HG02970 (cell line): ENCODE measurements around the gene ADAMTS16.

ENCODE experiments used
- ATAC-seq: cut with Tn5 transposase; IDR thresholded peaks from one replicate; pipeline ENCODE4 v1.9.1; 2021; ENCODE audit warnings: mild to moderate bottlenecking, moderate library complexity, moderate number of reproducible peaks; ENCODE audit not compliant: unreplicated experiment, low FRiP score

Gene ADAMTS16

DNA sequence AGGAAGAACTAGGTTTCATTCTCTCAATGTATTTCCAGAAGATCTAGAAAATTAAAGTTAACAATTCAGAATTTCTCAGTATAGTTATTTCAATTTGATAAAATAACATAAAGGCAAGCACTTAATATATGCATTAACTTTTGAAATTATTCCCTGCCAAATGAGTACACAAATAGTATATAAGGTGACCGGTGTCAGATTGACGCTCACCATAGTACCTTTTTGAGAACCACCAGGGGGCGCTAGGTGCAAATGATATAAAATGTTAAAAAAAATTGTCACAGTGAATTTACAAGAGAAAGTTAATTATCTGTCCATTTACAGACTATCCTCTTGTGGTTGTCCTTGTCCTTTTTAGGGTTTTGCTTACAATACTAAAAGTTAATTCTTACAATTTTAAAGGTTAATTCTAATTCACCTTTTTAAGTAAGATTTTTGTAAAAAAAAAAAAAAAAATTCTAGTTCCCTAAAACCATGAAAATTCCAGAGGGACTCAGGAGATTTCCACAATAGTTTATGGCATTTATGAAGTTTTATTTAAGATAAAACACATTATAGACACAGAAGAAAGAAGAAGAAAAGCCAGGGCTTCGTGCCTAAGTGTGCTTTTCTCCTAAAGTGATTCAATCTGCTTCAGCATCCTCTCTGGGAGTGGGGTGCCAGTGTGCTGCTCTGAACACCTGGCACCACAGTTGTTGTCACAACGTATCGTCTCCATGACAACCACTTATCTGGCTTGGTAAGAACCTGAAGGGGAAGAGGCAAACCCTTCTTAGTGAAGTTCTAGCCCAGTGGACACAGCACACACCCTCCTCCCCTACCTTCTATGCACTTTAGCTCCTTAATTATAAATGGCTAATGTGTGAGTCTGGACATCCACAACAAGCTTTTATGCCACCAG is 1.7 kb downstream of the ADAMTS16 start:
- no peak for ATAC-seq

DNA sequence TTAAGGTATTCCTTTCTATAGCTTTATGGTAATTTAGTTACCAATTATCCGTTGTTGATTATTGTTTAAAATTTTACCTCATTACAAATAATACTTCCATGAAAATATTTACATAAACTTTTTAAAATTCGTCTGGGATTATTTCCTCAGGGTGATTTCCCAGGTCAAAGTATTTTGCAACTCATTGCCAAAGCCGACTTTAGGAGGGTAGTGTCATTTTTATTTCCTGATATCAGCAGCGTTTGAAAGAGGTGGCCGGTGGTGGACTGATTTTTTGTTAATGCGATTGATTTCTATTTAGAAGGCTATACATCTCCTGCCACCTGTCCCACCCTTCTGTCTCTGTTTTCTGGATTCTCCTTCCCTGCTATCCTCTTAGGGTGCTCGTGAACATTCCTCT is 4.3 kb downstream of the ADAMTS16 start:
- no peak for ATAC-seq

DNA sequence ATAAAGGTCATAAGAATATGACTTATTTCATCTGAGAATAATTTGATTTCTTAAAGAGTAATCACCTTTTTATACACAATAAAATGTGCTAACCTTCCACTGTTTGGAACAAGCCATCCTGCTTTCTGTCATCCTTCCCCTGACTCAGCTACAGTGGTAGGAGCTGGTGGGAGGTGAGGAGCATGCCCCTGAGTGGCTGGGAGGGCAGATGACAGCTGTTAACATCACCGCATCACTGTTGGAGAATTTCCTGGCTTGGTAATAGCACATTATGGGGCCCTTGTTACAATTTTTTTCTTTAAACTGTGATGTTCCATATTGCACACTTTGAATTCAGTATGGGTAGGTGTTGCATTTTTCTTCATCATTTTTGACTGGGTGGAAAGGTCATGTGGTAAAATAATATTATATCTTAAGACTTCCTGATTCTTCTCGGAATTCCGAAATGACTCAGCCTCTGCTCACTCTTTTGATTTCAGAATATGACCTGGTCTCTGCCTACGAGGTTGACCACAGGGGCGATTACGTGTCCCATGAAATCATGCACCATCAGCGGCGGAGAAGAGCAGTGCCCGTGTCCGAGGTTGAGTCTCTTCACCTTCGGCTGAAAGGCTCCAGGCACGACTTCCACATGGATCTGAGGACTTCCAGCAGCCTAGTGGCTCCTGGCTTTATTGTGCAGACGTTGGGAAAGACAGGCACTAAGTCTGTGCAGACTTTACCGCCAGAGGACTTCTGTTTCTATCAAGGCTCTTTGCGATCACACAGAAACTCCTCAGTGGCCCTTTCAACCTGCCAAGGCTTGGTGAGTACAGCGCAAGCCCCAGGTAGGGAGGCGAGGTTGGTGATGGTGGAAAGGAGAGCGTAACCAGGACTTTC is 5.8 kb downstream of the ADAMTS16 start:
- ATAC-seq, result no peak

DNA sequence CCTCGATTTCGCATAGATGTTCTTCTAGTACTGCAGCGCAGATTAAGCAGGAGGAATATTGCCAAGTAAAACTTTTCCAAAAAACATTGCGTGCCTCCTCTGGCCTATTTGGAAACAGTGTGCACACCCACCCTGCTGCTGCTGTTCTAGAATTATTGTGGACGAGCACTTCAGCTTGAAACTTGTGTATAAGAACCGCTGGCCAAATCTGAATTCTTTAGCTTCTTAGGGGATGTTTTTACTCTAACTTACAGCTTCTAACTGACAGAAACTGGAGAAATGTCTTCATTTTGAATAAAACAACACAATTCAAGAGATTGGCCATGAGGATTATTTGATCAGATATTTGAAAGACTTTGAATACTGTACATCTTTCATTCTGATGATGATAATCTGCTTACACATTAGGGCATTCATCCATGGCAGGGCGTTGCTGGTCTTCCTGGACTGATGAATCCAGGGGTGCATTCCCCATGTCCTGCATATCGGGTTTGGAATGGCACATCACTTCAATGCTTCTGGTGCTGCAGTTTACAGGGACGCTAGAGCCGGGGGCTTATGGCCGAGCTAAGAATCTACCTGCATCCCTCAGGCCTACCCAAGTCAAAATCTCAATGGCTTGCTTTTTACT is 6.5 kb downstream of the ADAMTS16 start:
- no peak for ATAC-seq

DNA sequence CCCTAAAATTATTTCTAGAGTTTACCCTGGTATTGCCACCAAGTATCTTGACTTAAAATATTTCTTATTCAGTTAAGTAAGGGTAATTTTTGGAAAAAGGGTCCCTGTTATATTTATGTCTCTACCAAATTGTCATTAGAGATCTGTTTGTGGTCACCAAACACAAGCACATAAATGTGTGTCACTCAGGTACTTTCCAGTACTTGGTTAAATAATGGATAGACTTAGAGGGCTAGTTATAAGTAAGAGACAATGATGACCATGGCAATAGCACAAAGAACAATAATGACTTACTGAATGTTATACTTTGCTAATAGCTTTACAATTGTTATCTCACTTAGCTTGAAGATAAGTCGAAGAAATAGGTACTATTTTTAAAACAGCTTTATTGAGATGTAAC is 9.0 kb downstream of the ADAMTS16 start:
- ATAC-seq, result no peak

DNA sequence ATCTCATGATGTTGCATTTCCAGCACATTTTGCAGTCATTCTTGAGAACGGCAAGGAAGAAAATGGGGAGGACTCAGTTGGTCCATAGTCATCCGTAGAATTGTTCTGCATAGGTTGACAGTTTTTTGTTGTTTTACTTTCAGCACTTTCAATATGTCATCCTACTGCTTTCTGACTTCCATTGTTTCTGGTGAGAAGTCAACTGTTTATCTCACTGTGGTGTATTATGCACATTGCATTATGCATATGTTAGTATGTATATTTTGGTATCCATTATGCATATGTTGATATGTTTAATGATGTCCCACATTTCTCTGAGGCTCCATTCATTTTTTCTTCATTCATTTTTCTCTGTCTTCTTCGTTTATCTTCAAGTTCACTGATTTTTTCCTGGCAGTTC is 10.5 kb downstream of the ADAMTS16 start:
- no peak for ATAC-seq

DNA sequence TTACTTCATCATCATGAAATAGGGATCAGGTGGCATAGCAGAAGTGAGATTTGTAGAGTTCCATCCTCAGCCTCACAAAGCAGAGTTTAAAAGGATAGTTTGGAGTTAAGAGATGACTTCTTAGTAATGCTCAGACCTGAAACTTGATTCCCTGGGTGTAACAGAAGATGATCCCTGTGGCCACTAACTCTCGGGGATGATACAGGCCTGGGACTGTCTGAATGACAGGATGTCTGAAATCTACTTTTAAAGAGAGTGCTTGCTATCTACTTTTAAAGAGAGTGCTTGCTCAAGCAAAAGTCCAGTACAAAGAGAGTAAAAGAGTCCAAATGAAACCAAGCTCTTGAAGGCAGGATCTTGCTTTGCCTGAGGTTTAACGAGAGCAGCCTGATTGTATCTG is 14.6 kb downstream of the ADAMTS16 start:
- no peak for ATAC-seq

DNA sequence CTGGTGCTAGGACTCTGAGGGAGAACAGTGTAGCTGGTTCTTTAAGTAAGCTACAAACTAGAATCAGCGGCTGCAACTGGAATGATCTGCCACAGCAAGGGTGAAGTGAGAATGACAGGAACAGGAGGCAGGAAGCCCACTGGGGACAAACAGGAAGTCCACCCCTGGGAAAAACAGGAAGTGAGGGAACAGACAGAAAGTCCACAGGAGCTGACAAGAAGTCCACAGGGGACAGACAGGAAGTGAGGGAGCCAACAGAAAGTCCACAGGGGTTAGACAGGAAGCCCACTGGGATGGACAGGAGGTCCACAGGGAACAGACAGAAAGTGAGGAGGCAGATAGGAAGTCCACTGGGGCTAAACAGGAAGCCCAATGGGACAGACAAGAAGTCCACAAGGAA is 15.5 kb downstream of the ADAMTS16 start:
- ATAC-seq, result no peak

DNA sequence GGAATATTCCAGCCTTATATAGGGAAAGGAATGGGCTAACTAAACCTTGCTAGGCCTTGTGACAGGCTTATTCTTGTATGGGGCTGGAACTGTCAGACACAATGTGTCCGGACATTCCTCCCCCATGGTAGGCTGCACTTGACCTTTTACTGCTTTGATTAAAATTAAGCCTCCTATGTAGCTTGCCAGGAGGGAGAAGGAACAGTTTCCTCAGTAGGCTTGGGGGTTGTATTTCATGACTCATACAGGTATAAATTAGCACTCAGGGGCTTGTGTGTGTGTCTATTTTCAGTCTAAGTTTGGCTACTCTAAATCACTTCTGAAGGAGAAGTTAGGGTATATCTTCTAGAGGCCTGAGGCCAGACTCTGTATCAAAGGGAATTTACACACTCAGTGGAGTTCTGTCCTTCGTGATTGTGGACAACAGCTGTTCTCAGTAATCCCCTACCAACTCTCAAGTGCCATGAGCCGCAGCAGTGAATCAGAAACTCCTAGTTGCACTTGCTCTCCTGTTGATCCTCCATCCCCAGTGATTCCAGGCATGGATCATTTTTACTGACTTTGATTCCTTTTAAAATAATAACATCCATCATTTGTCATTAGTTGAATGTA is 16.4 kb downstream of the ADAMTS16 start:
- no peak for ATAC-seq

DNA sequence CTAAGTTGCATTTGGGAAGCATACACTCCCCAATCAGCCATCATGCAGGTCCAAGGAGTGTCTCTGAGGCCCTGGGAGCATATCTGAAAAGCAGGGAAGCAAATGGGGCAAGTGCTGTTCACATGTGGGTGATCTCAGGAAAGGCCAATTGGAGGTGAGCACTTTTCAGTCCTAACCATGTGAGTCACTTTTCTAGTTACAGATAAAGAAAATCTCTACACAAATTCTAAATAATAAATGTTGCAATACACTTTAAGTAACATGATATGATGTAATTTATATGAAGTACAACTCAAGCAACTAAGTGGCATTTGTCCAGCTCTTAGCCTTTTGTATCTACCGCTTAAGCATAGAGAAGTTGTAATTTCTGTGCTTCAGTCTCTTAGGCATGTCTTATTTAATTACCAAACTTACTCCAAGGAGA is 18.4 kb downstream of the ADAMTS16 start:
- no peak for ATAC-seq

DNA sequence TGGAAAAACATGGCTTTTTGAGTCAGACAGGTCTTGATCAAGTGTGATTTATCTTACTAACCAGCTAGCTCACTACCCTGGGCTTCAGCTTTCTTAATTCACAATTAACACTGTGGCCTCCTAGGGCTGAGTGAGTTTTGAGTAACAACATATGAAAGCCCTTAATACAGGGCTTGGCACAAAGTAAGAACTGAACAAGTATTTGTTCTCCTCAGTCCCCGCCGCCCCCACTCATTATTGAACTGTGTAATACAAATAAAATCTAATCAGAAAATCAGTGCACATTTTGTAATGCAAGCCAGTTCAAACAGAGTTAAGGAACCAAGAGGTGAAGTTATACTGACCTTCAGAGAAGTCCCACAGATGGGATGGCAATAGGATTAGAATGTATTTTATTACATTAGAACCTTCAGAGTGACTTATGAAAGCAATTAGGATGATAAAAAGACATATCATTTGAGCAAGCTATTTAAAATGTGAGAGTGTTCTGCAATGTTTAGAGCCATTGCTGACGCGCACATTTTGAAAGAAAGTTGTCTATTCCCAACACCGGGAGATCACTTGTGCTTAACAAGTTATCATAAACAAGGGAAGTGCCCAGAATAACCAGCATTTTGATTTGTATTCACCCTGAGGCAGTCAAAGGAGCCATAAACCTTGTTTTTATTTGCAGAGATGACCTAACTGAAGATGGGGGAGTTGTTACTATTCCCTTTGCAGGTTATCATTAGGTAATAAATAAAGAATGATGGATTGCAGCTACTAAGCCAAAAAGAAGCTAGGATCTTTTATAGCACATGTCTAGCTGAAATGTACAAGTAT is 19.4 kb downstream of the ADAMTS16 start:
- no peak for ATAC-seq

DNA sequence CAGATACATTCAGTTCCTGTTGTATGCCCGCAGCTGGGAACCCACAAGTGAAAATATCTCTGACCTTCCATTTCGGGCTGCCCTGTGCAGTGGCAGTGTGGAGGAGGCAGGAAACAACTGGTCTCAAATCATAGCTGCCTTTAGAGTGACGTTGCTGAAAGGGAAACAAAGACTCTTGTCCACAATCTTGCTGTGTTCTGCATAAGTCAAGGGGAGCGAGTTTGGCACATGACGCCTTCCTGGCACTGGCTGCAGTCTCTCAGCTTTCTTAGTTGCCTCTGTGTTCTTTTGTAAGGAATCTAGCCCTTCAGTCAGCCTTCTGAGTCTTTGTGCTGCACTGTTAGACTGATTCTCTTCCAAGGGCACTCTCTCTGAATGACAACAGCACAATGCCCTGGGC is 24.0 kb downstream of the ADAMTS16 start:
- ATAC-seq, result no peak

DNA sequence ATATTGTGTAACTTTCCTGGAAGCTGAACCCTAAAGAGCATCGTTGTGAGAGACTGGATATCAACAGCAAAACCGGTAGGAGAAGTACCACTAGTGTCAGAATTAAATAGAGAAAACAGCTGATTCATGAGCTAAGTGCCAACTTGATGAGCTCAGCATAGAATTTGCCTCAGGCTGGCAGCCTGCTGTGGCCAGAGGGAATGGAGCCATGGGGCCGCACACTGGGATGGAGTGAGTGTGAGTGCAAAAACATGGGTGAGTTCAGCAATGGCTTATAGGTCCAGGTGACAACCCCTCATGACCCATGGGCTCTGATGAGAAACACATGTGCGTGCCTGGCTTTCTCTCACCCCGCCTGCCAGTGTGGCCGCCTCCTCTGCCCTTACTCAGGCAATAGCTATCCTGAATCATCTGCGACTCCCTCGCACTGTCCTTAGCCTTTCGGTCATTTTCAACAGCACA is 25.4 kb downstream of the ADAMTS16 start:
- no peak for ATAC-seq

DNA sequence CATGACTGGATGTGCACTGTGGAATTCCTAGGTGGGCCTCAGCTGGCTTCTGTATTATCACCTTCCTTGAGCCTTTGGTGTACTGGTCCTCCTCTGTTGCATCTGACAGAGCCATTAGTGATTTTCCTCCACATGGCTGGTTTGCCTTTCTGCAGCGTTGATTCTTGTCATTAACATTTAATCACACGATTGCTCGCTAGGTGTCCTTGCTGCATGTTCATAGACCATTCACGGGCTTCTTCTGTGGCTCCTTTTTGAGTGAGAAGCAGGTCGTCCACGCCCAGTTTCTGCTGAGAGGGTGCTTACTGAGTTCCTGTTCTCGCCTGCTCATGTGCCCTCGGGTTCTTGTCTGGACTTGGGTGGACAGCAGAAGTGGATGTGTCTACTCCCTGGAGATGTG is 29.3 kb downstream of the ADAMTS16 start:
- ATAC-seq, result no peak

DNA sequence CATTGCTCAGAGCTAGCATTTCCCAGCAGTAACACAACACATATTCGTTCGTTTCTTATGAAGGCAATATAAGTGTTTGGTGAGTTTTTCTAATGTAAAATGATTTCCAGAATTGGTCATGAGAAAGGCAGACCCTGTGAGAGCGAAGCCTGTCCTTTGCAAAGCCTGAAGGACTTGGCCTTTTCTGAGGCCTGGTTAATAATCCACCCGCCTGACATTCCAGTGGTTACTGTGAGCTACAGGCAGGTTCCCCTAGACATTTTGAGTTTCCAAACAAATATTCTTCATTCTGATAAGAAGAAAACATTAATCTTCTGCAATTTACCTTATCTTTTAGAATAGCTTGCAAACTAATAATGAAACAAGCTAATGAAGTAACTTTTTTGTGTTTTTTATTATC is 38.0 kb downstream of the ADAMTS16 start:
- no peak for ATAC-seq

DNA sequence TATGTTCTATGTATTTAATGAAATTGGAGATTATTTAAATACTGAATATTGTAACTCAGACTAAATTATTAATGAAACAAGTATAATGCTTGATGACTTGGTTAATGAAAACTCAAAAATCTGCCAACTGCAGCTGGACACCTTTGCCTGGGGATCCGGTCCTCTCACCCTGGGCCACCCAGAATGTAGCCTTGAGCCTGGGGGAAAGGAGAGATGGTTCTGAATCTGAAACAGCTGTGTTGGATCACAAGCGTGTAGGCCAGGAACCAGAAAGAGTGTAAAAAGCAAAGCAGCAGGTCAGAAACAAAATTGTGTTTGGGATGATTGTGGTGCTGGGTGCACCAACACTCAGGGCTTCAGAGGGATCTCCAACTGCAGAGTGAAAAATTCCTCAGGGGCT is 38.5 kb downstream of the ADAMTS16 start:
- no peak for ATAC-seq

DNA sequence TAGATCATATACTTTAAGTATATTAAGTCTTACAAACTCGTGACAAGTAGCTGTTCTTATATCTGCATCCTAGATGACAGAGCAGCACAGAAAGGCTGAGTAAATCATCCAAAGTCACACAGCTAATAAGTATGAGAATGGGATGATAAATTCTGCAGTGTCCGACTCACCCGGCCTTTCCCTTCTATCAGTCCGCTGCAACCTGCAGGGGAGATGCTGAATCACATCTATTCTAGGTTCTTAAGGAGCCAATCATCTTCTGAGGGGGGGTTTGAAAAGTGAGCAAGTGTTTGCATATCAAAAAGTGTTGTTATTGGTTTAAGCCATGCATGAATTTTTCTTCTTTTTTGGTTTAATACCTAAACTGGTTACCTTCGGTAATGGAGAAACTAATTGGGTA is 38.9 kb downstream of the ADAMTS16 start:
- ATAC-seq, result no peak

DNA sequence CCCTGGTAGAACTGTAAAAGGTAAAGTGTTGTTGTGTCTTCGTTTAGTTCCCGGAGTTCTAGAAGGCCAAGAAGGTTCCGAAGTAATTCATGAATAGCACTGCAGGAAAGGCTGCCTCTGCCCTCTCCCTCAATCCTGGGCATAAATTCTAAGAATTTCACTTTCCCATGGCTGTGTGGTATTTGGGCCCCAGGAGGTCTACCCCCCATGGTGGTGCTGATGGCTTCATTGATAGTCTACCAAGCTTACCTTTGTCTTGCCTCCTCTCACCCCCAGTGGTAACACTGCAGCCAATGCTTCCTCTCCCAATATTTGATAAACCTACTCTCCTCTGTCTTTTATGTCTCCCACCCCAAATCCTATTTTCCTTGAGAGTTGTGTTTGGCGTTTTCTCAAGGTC is 39.5 kb downstream of the ADAMTS16 start:
- ATAC-seq, result no peak

DNA sequence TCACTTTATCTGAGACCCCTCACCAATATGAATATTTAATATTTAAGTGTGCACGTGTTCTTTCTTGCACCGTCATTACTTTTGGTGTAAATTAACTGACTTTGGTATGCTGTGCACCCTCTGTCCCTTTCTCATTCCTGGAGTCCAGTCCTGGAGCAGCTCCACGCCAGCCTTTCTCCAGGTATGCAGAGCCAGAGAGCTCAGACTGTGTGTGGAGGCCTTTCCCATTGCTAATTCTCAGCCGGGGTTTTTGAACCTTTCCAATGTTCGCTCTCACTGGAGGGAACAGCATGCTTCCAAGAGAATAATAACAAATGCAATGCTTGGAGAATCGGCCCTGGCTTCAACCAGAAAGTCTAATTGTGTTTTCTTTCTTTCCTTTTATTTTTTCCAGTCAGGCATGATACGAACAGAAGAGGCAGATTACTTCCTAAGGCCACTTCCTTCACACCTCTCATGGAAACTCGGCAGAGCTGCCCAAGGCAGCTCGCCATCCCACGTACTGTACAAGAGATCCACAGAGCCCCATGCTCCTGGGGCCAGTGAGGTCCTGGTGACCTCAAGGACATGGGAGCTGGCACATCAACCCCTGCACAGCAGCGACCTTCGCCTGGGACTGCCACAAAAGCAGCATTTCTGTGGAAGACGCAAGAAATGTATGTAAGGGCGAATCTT is 41.7 kb downstream of the ADAMTS16 start:
- ATAC-seq, result no peak
